Activated T-cell treated with anti-CD3 and anti-CD28 coated beads, Interleukin-2, amount 50 U/mL, for 72 hours (primary cell): ENCODE results near the gene VARS1. TPM values are rescaled to one million over a fixed set of nuclear protein-coding genes. Genes with fewer than 3 reads are reported as not detected.
"Not testable (repeated sequence)": the region's sequence is repeated elsewhere in the genome, so short reads cannot be mapped to it uniquely, and the experiment has no call there.

Experiments used
- ATAC-seq, 2 donors: fragments of 150-1000 bp; cut with Tn5 transposase; replicated peaks in 1 of 2; 2 replicates each; pipeline ENCODE4 v1.10.0; 2021; ENCODE audit warnings: moderate library complexity in 2 of 2, mild to moderate bottlenecking in 1 of 2
- DNase-seq, 2 donors: peaks; one replicate each; pipeline ENCODE4 v3.0.0; 2021 to 2022; ENCODE audit warnings: mixed read lengths in 1 of 2
- H3K27ac Mint-ChIP-seq: one replicate; pipeline ENCODE4 v1.8.0; 2022; ENCODE audit warnings: mild to moderate bottlenecking, moderate library complexity, mixed read lengths
- H3K27me3 Mint-ChIP-seq: one replicate; pipeline ENCODE4 v1.8.0; 2022; ENCODE audit warnings: low read depth, mixed read lengths
- H3K36me3 Mint-ChIP-seq, 2 donors: one replicate each; pipeline ENCODE4 v1.8.0; 2022; ENCODE audit warnings: mixed read lengths in 2 of 2, mild to moderate bottlenecking in 1 of 2; ENCODE audit not compliant: insufficient read depth in 2 of 2
- H3K4me1 Mint-ChIP-seq: one replicate; pipeline ENCODE4 v1.8.0; 2022; ENCODE audit warnings: low read depth, mixed read lengths
- H3K4me3 Mint-ChIP-seq, 2 donors: one replicate each; pipeline ENCODE4 v1.8.0; 2022; ENCODE audit warnings: mild to moderate bottlenecking in 2 of 2, mixed read lengths in 2 of 2, moderate library complexity in 2 of 2
- H3K9me3 Mint-ChIP-seq, 2 donors: one replicate each; pipeline ENCODE4 v1.8.0; 2022; ENCODE audit warnings: mixed read lengths in 2 of 2
- total RNA-seq, 2 donors: library from RNA; stranded (reverse); gene quantifications; one replicate each; pipeline ENCODE4 v1.2.3, GENCODE V29; 2022

Gene VARS1
- total RNA-seq, 2 donors from 2014 or later = 91.3 to 101 TPM

DNA sequence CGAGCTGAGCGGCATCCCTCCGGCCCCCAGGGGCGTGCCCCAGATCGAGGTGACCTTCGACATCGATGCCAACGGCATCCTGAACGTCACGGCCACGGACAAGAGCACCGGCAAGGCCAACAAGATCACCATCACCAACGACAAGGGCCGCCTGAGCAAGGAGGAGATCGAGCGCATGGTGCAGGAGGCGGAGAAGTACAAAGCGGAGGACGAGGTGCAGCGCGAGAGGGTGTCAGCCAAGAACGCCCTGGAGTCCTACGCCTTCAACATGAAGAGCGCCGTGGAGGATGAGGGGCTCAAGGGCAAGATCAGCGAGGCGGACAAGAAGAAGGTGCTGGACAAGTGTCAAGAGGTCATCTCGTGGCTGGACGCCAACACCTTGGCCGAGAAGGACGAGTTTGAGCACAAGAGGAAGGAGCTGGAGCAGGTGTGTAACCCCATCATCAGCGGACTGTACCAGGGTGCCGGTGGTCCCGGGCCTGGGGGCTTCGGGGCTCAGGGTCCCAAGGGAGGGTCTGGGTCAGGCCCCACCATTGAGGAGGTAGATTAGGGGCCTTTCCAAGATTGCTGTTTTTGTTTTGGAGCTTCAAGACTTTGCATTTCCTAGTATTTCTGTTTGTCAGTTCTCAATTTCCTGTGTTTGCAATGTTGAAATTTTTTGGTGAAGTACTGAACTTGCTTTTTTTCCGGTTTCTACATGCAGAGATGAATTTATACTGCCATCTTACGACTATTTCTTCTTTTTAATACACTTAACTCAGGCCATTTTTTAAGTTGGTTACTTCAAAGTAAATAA, 21.8 kb upstream of the VARS1 start:
- ATAC-seq = peak; percentile 17 to 33
- Mint-ChIP-seq H3K27ac (peak overlapping the region; percentile 93), H3K4me3 (peak overlapping the region; percentile 84 to 98), H3K4me1 (peaks cover 54% of the 10 kb centered on the region)
- not testable (repeated sequence) for DNase-seq, H3K36me3 Mint-ChIP-seq, H3K9me3 Mint-ChIP-seq, H3K27me3 Mint-ChIP-seq

DNA sequence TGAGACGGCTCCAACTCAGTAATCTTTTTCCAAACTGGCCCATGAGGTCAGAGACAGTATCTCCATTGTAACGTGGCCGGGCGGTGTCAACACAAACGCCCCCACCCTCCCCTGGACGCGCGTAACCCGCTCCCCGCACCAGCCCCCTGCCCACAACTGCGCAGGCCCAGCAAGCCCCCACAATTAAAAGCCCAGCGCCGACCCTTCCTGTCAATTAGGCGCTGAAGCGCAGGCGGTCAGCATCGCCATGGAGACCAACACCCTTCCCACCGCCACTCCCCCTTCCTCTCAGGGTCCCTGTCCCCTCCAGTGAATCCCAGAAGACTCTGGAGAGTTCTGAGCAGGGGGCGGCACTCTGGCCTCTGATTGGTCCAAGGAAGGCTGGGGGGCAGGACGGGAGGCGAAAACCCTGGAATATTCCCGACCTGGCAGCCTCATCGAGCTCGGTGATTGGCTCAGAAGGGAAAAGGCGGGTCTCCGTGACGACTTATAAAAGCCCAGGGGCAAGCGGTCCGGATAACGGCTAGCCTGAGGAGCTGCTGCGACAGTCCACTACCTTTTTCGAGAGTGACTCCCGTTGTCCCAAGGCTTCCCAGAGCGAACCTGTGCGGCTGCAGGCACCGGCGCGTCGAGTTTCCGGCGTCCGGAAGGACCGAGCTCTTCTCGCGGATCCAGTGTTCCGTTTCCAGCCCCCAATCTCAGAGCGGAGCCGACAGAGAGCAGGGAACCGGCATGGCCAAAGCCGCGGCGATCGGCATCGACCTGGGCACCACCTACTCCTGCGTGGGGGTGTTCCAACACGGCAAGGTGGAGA, 19.7 kb upstream of the VARS1 start, which contains the start of the genes HSPA1A and HSPA1L:
Gene HSPA1A, plus strand, starts transcription at position 519 of the 814 bp plus-strand sequence. Its CDS starts 214 bp downstream, at position 733.
Gene HSPA1L, minus strand, starts transcription at position 259 of the 814 bp plus-strand sequence. CDS start 3,311 bp downstream, outside the sequence.
- Mint-ChIP-seq H3K4me1 (peaks cover 43% of the 10 kb centered on the region), H3K36me3 (peaks cover 0 to 1% of the 10 kb centered on the region in 2 donors), H3K9me3 (no peaks in the 10 kb centered on the region), H3K4me3 (peak within 1 kb of the TSS; percentile 97 to 99), H3K27ac (peak within 1 kb of the TSS; percentile 100), H3K27me3 (no peaks in the 10 kb centered on the region)
- DNase-seq (peak; percentile 63 to 70), ATAC-seq (peak; percentile 16 to 19)

DNA sequence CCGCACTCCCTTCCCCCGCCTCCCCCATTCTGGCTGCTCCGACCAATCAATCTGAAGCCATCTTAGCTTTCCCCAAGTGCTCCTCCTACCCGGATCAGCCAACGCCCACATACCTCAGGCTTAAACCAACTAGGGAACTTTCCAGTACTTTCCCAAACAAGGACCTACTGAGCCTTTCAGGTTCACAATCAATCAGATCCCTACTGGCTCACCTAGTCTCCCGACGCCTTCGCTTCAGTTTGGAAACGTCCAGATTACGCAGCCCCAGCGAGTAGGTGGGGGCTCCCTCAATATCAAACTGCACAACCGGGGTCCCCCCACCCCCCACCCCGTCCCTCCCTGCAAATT, 19.1 kb upstream of the VARS1 start:
- Mint-ChIP-seq H3K27me3 (no peaks in the 10 kb centered on the region), H3K4me1 (peaks cover 38% of the 10 kb centered on the region), H3K4me3 (peak overlapping the region; percentile 97 to 99), H3K36me3 (peaks cover 0 to 1% of the 10 kb centered on the region in 2 donors), H3K27ac (peak overlapping the region; percentile 77), H3K9me3 (no peaks in the 10 kb centered on the region)
- DNase-seq (peak; percentile 71 to 76), ATAC-seq (peak; percentile 26 to 32)

DNA sequence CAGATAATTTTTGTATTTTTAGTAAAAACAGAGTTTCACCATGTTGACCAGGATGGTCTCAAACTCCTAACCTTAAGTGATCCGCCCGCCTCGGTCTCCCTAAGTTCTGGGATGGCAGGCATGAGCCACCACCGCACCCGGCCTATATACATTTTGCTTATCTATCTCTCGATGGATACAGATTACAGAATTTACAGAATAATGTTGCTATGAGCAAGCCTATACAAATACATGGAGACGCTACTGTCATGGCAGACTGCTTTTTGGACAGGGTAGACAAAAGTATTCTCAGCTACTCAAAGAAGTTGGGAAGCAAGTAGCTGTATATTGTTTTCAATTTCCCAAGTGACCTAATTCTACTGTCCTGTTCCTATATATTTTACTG, 17.9 kb upstream of the VARS1 start:
- no peaks in the 10 kb centered on the region for H3K27me3 Mint-ChIP-seq
- H3K27ac Mint-ChIP-seq = peak overlapping the region; percentile 100
- peaks cover 32% of the 10 kb centered on the region for H3K4me1 Mint-ChIP-seq
- no peaks in the 10 kb centered on the region for H3K9me3 Mint-ChIP-seq
- DNase-seq (no peak), ATAC-seq (no peak)
- peak overlapping the region; percentile 97 to 99 for H3K4me3 Mint-ChIP-seq
- H3K36me3 Mint-ChIP-seq = peaks cover 0 to 1% of the 10 kb centered on the region in 2 donors

GRCh38 chr6:31811645-31812044, 16.1 kb upstream of the VARS1 start:
- H3K36me3 Mint-ChIP-seq = peaks cover 0 to 1% of the 10 kb centered on the region in 2 donors
- H3K27ac Mint-ChIP-seq = peak overlapping the region; percentile 100
- ATAC-seq (no peak), DNase-seq (no peak)
- H3K4me3 Mint-ChIP-seq = peak overlapping the region in 1 of 2 donors; percentile 99
- no peaks in the 10 kb centered on the region for H3K27me3 Mint-ChIP-seq
- H3K9me3 Mint-ChIP-seq = no peaks in the 10 kb centered on the region
- H3K4me1 Mint-ChIP-seq = peaks cover 27% of the 10 kb centered on the region

GRCh38 chr6:31808599-31808998, 13.0 kb upstream of the VARS1 start:
- not testable (repeated sequence) for ATAC-seq, H3K9me3 Mint-ChIP-seq, H3K27ac Mint-ChIP-seq, H3K36me3 Mint-ChIP-seq, DNase-seq, H3K27me3 Mint-ChIP-seq, H3K4me3 Mint-ChIP-seq
- H3K4me1 Mint-ChIP-seq = peaks cover 46% of the 10 kb centered on the region

DNA sequence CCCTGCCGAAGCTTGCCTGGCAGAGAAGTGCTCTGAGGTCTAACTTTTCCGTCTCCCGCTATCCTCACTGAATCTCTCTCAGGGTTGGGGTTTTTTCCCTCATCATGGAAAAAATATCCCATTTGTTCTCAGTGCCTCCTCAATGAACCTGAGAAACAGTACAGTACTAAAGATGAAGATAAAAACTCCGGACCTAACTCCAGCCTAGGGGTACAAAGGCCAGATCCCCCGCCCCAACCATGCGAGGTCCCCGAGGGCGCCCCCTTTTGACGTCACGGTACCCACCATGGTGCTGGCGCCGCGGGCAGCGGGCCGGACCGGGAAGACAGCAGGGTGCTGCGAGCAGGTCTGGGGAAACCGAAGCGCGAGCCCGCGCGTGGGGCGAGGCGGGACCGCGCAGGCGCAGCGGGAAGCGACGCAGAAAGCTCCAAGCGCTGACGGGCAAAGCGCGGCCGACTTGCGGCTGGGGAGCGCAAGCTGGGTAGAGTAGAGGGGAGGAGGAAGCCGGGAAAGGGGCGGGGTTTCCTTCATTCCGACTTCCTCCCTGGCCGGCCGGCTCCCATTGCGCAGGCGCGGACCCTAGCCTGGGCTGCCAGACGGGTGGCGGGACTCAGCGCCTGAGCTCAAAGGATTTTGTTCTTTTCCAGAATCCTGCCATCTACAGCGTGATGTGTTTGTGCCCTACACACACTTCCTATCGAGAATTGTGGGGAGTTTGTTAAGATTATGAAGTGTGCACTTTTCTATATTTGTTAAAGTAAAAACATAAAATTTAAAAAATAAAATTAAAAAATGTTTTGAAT, 11.1 kb upstream of the VARS1 start, which contains the start of gene LSM2:
Gene LSM2, minus strand, starts transcription at position 497 of the 803 bp plus-strand sequence. Its CDS starts 209 bp downstream, at position 288.
- ATAC-seq (peak; percentile 97 to 98), DNase-seq (peak; percentile 98 to 99)
- H3K4me3 Mint-ChIP-seq = peak within 1 kb of the TSS; percentile 99 to 100
- no peaks in the 10 kb centered on the region for H3K9me3 Mint-ChIP-seq
- H3K27ac Mint-ChIP-seq = peak within 1 kb of the TSS; percentile 99
- peaks cover 37% of the 10 kb centered on the region for H3K4me1 Mint-ChIP-seq
- peaks cover 4 to 14% of the 10 kb centered on the region in 2 donors for H3K36me3 Mint-ChIP-seq
- H3K27me3 Mint-ChIP-seq = no peaks in the 10 kb centered on the region

GRCh38 chr6:31805939-31806469, 10.5 kb upstream of the VARS1 start:
- ATAC-seq = peak; percentile 13
- no peaks in the 10 kb centered on the region for H3K27me3 Mint-ChIP-seq
- DNase-seq = no peak
- peak overlapping the region; percentile 99 to 100 for H3K4me3 Mint-ChIP-seq
- H3K36me3 Mint-ChIP-seq = peaks cover 4 to 17% of the 10 kb centered on the region in 2 donors
- peak overlapping the region; percentile 99 for H3K27ac Mint-ChIP-seq
- peaks cover 37% of the 10 kb centered on the region for H3K4me1 Mint-ChIP-seq
- H3K9me3 Mint-ChIP-seq = no peaks in the 10 kb centered on the region

DNA sequence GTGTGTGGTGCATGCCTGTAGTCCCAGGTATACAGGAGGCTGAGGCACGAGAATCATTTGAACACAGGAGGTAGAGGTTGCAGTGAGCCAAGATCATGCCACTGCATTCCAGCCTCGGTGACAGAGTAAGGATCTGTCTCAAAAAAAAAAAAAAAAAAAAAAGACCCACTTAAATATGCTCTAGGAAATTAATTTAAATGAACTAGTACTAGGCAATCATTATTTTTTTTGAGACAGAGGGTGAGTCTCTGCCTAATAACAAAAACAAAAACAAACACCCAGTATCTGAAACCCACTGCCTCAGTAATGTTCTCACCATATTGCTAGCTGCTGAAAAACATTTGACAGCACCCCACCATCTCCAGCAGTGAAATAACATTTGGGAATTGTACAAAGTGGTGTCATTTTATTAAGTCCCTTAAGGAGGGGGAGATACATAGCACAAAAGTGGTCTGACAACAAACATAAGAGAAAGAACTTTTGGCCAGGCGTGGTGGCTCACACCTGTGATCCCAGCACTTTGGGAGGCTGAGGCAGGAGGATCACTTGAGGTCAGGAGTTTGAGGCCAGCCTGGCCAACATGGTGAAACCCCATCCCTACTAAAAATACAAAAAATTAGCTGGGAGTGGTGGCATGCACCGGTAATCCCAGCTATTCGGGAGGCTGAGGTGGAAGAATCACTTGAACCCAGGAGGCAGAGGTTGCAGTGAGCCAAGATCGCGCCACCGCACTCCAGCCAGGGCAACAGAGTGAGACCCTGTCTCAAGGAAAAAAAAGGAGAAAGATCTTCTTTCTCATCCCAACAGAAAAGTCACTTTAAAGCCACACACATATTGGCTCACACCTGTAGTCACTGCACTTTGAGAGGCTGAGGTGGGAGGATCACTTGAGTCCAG, 5.7 kb upstream of the VARS1 start:
- Mint-ChIP-seq H3K4me1 (peaks cover 46% of the 10 kb centered on the region), H3K36me3 (peaks cover 4 to 15% of the 10 kb centered on the region in 2 donors)
- H3K9me3 Mint-ChIP-seq, DNase-seq, H3K27me3 Mint-ChIP-seq, ATAC-seq, H3K4me3 Mint-ChIP-seq, H3K27ac Mint-ChIP-seq: not testable (repeated sequence)

DNA sequence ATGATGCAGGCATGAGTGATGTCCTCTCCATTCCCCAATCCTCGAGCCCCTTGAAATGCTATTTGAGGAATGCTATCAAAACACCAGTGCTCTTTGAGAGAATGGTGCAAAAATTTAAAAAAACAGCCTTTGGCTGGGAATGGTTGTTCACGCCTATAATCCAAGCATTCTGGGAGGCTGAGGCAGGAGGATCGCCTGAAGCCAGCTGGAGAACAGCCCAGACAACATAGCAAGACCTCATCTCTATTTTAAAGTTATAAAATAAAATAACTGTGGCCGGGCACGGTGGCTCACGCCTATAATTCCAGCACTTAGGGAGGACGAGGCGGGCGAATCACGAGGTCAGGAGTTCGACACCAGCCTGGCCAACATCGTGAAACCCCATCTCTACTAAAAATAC, 4.2 kb upstream of the VARS1 start:
- H3K4me1 Mint-ChIP-seq = peaks cover 32% of the 10 kb centered on the region
- DNase-seq (no peak), ATAC-seq (no peak)
- H3K27ac Mint-ChIP-seq = no peak overlapping the region
- H3K9me3 Mint-ChIP-seq = no peaks in the 10 kb centered on the region
- H3K36me3 Mint-ChIP-seq = peaks cover 5 to 17% of the 10 kb centered on the region in 2 donors
- H3K4me3 Mint-ChIP-seq = no peak overlapping the region
- H3K27me3 Mint-ChIP-seq = no peaks in the 10 kb centered on the region

GRCh38 chr6:31797588-31797987, 2.0 kb upstream of the VARS1 start:
- Mint-ChIP-seq H3K27ac (no peak overlapping the region), H3K9me3 (no peaks in the 10 kb centered on the region), H3K4me1 (peaks cover 38% of the 10 kb centered on the region), H3K27me3 (no peaks in the 10 kb centered on the region), H3K4me3 (peak overlapping the region; percentile 17 to 29), H3K36me3 (peaks cover 4 to 15% of the 10 kb centered on the region in 2 donors)
- ATAC-seq = no peak
- peak in 1 of 2 donors; percentile 33 for DNase-seq
